HCT116 (cell line): ENCODE data around the gene MNAT1.

Experiments used
- ATF3 ChIP-seq: IDR thresholded peaks from 2 replicates; pipeline ENCODE4 v1.6.1; 2012
- CTCF ChIP-seq, 3 experiments: fragments of 200-600 bp in 1 of 3; sonication (generic) in 1 of 3; IDR thresholded peaks in 2 of 3; conservative IDR thresholded peaks in 1 of 3; 2 replicates each; pipeline ENCODE4 v1.5.1; 2012 to 2017; ENCODE audit warnings: low read depth in 2 of 3, low read length in 2 of 3, antibody characterized with exemption in 1 of 3, borderline replicate concordance in 1 of 3, control low read depth in 1 of 3, mild to moderate bottlenecking in 1 of 3, mixed read lengths in 1 of 3, mixed run types in 1 of 3, moderate library complexity in 1 of 3; ENCODE audit not compliant: insufficient read depth in 1 of 3
- EGR1 ChIP-seq: IDR thresholded peaks from 2 replicates; pipeline ENCODE4 v1.6.1; 2012; ENCODE audit warnings: low read depth
- EZH2phosphoT487 ChIP-seq: fragments of 200-600 bp; IDR thresholded peaks from 2 replicates; pipeline ENCODE4 v1.6.1; 2018; ENCODE audit warnings: antibody characterized with exemption, borderline replicate concordance
- POLR2A ChIP-seq: IDR thresholded peaks from 2 replicates; pipeline ENCODE4 v1.7.0; 2011; ENCODE audit warnings: borderline replicate concordance; ENCODE audit not compliant: insufficient read depth, insufficient read length; ENCODE audit errors: extremely low read depth
- ZBTB33 ChIP-seq: IDR thresholded peaks from 2 replicates; pipeline ENCODE4 v1.6.1; 2011; ENCODE audit warnings: mild to moderate bottlenecking, low read length, moderate library complexity; ENCODE audit not compliant: insufficient replicate concordance; ENCODE audit errors: extremely low read depth
- ZNF274 ChIP-seq: fragments of 200-500 bp; sonication (Bioruptor generic); IDR thresholded peaks from 2 replicates; pipeline ENCODE4 v1.6.1; 2014; ENCODE audit warnings: mild to moderate bottlenecking, low read depth, low read length, inconsistent platforms

- no peak for TF ChIP-seq ZNF274
- TF ChIP-seq CTCF (IDR thresholded peaks at IDR 0.05 in 2 of 3, conservative IDR thresholded peaks at IDR 0.05 in 1 of 3; ENCODE audit: borderline replicate concordance in 1 of 3, insufficient read depth in 1 of 3, low read depth in 2 of 3, low read length in 2 of 3): no peak
- TF ChIP-seq ATF3: no peak
- TF ChIP-seq POLR2A: no peak
- no peak for TF ChIP-seq ZBTB33
- TF ChIP-seq EGR1: no peak
- TF ChIP-seq EZH2phosphoT487: no peak
Observed at GRCh38 chr14:60838601-60839000, 104.0 kb downstream of the MNAT1 start.
